M059J (cell line): ENCODE data around the gene VARS1. TPM values are rescaled to one million over a fixed set of nuclear protein-coding genes. Genes with fewer than 3 reads are reported as not detected.

ENCODE experiments used
- total RNA-seq: library from RNA; depleted of rRNA; stranded (reverse); fragments of >200 nt; shearing (Covaris generic); gene quantifications from 2 replicates; pipeline ENCODE4 v1.2.3, GENCODE V29; 2014; rRNA removed

The VARS1 gene
- total RNA-seq, 1 experiment from 2014 or later: 51.2 TPM

Other genes starting within 250 kb of the VARS1 start
- 0.20 TPM in 1 of 2 replicates, not detected in the other for gene ATP6V1G2, start 249.1 kb downstream of the VARS1 start, total RNA-seq
- gene NFKBIL1, start 248.1 kb downstream of the VARS1 start, total RNA-seq: 12.8 and 25.7 TPM in 2 replicates
- gene LTA, start 223.5 kb downstream of the VARS1 start, total RNA-seq: not detected in 2 replicates
- gene TNF, start 220.2 kb downstream of the VARS1 start, total RNA-seq: 0.47 and 0.62 TPM in 2 replicates
- gene LTB, start 213.3 kb downstream of the VARS1 start, total RNA-seq: 2.1 and 4.6 TPM in 2 replicates
- not detected in 2 replicates for gene LST1, start 209.5 kb downstream of the VARS1 start, total RNA-seq
- gene NCR3, start 202.7 kb downstream of the VARS1 start, total RNA-seq: not detected in 2 replicates
- not detected in 2 replicates for gene AIF1, start 180.5 kb downstream of the VARS1 start, total RNA-seq
- 71.4 and 121 TPM in 2 replicates for gene PRRC2A, start 175.0 kb downstream of the VARS1 start, total RNA-seq
- gene BAG6, start 143.1 kb downstream of the VARS1 start, total RNA-seq: 194 and 317 TPM in 2 replicates
- gene APOM, start 139.9 kb downstream of the VARS1 start, total RNA-seq: 3.7 and 6.9 TPM in 2 replicates
- gene C6orf47, start 135.0 kb downstream of the VARS1 start, total RNA-seq: 29.9 and 37.5 TPM in 2 replicates
- 17.7 and 31.6 TPM in 2 replicates for gene GPANK1, start 130.8 kb downstream of the VARS1 start, total RNA-seq
- gene CSNK2B, start 129.7 kb downstream of the VARS1 start, total RNA-seq: 645 and 1,183 TPM in 2 replicates
- 0.10 and 1.1 TPM in 2 replicates for gene LY6G5B, start 125.8 kb downstream of the VARS1 start, total RNA-seq
- gene LY6G5C, start 114.7 kb downstream of the VARS1 start, total RNA-seq: 2.0 and 2.5 TPM in 2 replicates
- gene ABHD16A, start 92.4 kb downstream of the VARS1 start, total RNA-seq: 37.0 and 51.9 TPM in 2 replicates
- gene LY6G6F, start 88.9 kb downstream of the VARS1 start, total RNA-seq: not detected in 2 replicates
- gene LY6G6D, start 80.4 kb downstream of the VARS1 start, total RNA-seq: not detected in 2 replicates
- gene LY6G6C, start 74.0 kb downstream of the VARS1 start, total RNA-seq: not detected in 2 replicates
- not detected in 2 replicates for gene MPIG6B, start 72.4 kb downstream of the VARS1 start, total RNA-seq
- 75.1 and 90.7 TPM in 2 replicates for gene DDAH2, start 66.5 kb downstream of the VARS1 start, total RNA-seq
- gene CLIC1, start 59.2 kb downstream of the VARS1 start, total RNA-seq: 1,686 and 1,715 TPM in 2 replicates
- gene MSH5, start 55.7 kb downstream of the VARS1 start, total RNA-seq: 12.8 and 19.4 TPM in 2 replicates
- gene SAPCD1, start 33.1 kb downstream of the VARS1 start, total RNA-seq: 1.7 TPM in 1 of 2 replicates, not detected in the other
- gene VWA7, start 18.4 kb downstream of the VARS1 start, total RNA-seq: 0.94 and 1.8 TPM in 2 replicates
- 162 and 306 TPM in 2 replicates for gene LSM2, start 11.2 kb upstream of the VARS1 start, total RNA-seq
- 0.30 and 2.5 TPM in 2 replicates for gene HSPA1L, start 19.5 kb upstream of the VARS1 start, total RNA-seq
- 163 and 238 TPM in 2 replicates for gene HSPA1A, start 19.8 kb upstream of the VARS1 start, total RNA-seq
- gene HSPA1B, start 32.0 kb upstream of the VARS1 start, total RNA-seq: 185 and 359 TPM in 2 replicates
- 210 and 218 TPM in 2 replicates for gene NEU1, start 67.1 kb upstream of the VARS1 start, total RNA-seq
- gene SLC44A4, start 83.2 kb upstream of the VARS1 start, total RNA-seq: 0.20 TPM in 1 of 2 replicates, not detected in the other
- 51.0 and 73.4 TPM in 2 replicates for gene EHMT2, start 101.9 kb upstream of the VARS1 start, total RNA-seq
- 0.76 and 2.3 TPM in 2 replicates for gene ZBTB12, start 106.3 kb upstream of the VARS1 start, total RNA-seq
- gene C2, start 132.0 kb upstream of the VARS1 start, total RNA-seq: 2.9 and 3.3 TPM in 2 replicates
- gene CFB, start 150.3 kb upstream of the VARS1 start, total RNA-seq: 7.8 and 8.4 TPM in 2 replicates
- gene NELFE, start 163.2 kb upstream of the VARS1 start, total RNA-seq: 201 and 228 TPM in 2 replicates
- gene SKIC2, start 163.4 kb upstream of the VARS1 start, total RNA-seq: 60.4 and 72.3 TPM in 2 replicates
- gene DXO, start 176.4 kb upstream of the VARS1 start, total RNA-seq: 26.8 and 33.3 TPM in 2 replicates
- 4.1 and 5.6 TPM in 2 replicates for gene C4A, start 186.3 kb upstream of the VARS1 start, total RNA-seq
- 3.0 and 3.1 TPM in 2 replicates for gene C4B, start 219.0 kb upstream of the VARS1 start, total RNA-seq
- not detected in 2 replicates for gene CYP21A2, start 242.7 kb upstream of the VARS1 start, total RNA-seq